Heart left ventricle (tissue), 13 donors: ENCODE data around the gene MAP3K15.

Source experiments
- CTCF ChIP-seq, 12 donors: fragments of 200-600 bp; sonication (generic) in 4 of 12; IDR thresholded peaks; one replicate each; pipeline versions ENCODE4 v1.5.0 to v1.8.0; 2018 to 2022; ENCODE audit warnings: antibody characterized with exemption in 12 of 12, mild to moderate bottlenecking in 5 of 12
- POLR2A ChIP-seq, 2 donors: fragments of 450-650 bp; IDR thresholded peaks; one replicate each; pipeline ENCODE4 v1.6.1; 2017; ENCODE audit warnings: antibody characterized with exemption in 2 of 2, mild to moderate bottlenecking in 2 of 2, moderate library complexity in 2 of 2
- donor health status: ischemic (EF 13 %, LVEDD 7.1; RV severe dilation, severe dysfunction).
- donor health status: DM: no; HTN: yes; CAD: no.
- donor health status: DM: no; HTN: no; CAD: no.
- donor health status: ischemic (EF 25% LVEDD 6.9; RV normal size, moderate dysfunction).
- donor health status: ischemic (EF 25% LVEDD 5.7; RV mildly dilated, moderate dysfunction).
- donor health status: ischemic (EF 35%, LVEDD 5.7; RV mildly dilated, moderate dysfunction).
- donor health status: nonischemic (EF 11% LVEDD 7.7; RV severe dilation, severe dysfunction).
- donor health status: DM: yes; HTN: yes; CAD: no.
- donor health status: PGD.
- donor health status: ischemic (EF 29% LVEDD 5.4; RV normal size, mild dysfunction).
- donor health status: nonischemic (EF 23%, LVEDD 6.1; RV moderate dilation, normal function).

- TF ChIP-seq CTCF (IDR thresholded peaks at IDR 0.05), result no peak
- no peak for TF ChIP-seq POLR2A (IDR thresholded peaks at IDR 0.05)
These were observed 48.0 kb upstream of the MAP3K15 start for GRCh38 chrX:19563327-19563726.
